Pancreas (tissue), 10 donors: ENCODE measurements around the gene SRRM2. TPM values are rescaled to one million over a fixed set of nuclear protein-coding genes. Genes with fewer than 3 reads are reported as not detected.

Experiments used
- ATAC-seq, 4 donors: fragments of 200-7000 bp; cut with Tn5 transposase; one replicate each; pipeline versions ENCODE4 v1.8.0 to v1.9.1; 2020; ENCODE audit warnings: mild to moderate bottlenecking in 4 of 4, moderate library complexity in 4 of 4
- DNase-seq, 6 donors: peaks; one replicate each; pipeline ENCODE4 v3.0.0-alpha.2; 2020
- FAIRE-seq: peaks from 2 replicates; lab custom pipeline; 2012; peaks lifted over from hg19 to GRCh38; lab: Jason Lieb, UNC
- H3K27ac ChIP-seq, 4 donors: fragments of 200-600 bp; sonication (generic); 1 replicate in 3 of 4; 2 replicates in 1 of 4; pipeline versions ENCODE4 v1.5.0 to v1.8.0; 2020
- H3K27me3 ChIP-seq, 4 donors: fragments of 200-600 bp; one replicate each; pipeline ENCODE4 v1.8.0; 2021
- H3K36me3 ChIP-seq, 3 donors: fragments of 200-600 bp; sonication (generic) in 1 of 3; one replicate each; pipeline versions ENCODE4 v1.5.0 to v1.8.0; 2020 to 2021
- H3K4me1 ChIP-seq, 3 donors: fragments of 200-600 bp; one replicate each; pipeline ENCODE4 v1.8.0; 2021
- H3K4me3 ChIP-seq, 4 donors: fragments of 200-600 bp; sonication (generic) in 2 of 4; one replicate each; pipeline versions ENCODE4 v1.5.0 to v1.8.0; 2020 to 2021
- H3K9me3 ChIP-seq, 4 donors: fragments of 200-600 bp; one replicate each; pipeline ENCODE4 v1.8.0; 2021
- WGBS, 2 donors: extraction: QIAGEN DNeasy Blood & Tissue Kit; methylation state at CpG; one replicate each; pipeline ENCODE4 v1.1.7; 2013; 5-methylcytosine and 5-hydroxymethylcytosine counted together
- intact Hi-C, 3 donors: fragments of 100-400 bp; cut with DNase I; formaldehyde crosslinking; loops; one replicate each; pipeline versions ENCODE4 v1.11.1 to v1.14.2; 2022
- polyA plus RNA-seq, 2 donors: library from polyadenylated mRNA; stranded (reverse); fragments of 200-250 nt; gene quantifications; one replicate each; pipeline ENCODE4 v1.2.3, GENCODE V29; 2013
- total RNA-seq, 6 donors: library from RNA; stranded (reverse); fragmentation: NEBNext Ultra II Directional in 4 of 6; extraction: Animal tissue kit (Norgen Biotek cat#: 25700) in 4 of 6; gene quantifications; one replicate each; pipeline versions ENCODE4 v1.2.1 to v1.2.4, GENCODE V29; 2021 to 2023
- TF ChIP-seq, protein P1 (sequence below), 4 donors: fragments of 200-600 bp; sonication (generic) in 3 of 4; IDR thresholded peaks; one replicate each; pipeline versions ENCODE4 v1.5.0 to v1.8.0; 2021; ENCODE audit warnings: antibody characterized with exemption in 4 of 4
- donor health status: healthy with polysubstance abuse.
- donor health status: DM: no; HTN: no; CAD: no; lungs with moderate emphysema.
- donor health status: DM: no; HTN: no; CAD: no.
- donor health status: control.
- donor health status: control.
- donor health status: Bipolar disorder and iron deficiency.
- donor health status: DM: yes; HTN: yes; CAD: no.
- donor health status: DM: no; HTN: no; CAD: no.
- donor health status: DM: no; HTN: no; CAD: no.
- donor health status: DM: yes; HTN: yes; CAD: no.

Gene SRRM2
- total and polyA plus RNA-seq, 8 donors, result 244 to 1,932 (median 380) TPM

DNA sequence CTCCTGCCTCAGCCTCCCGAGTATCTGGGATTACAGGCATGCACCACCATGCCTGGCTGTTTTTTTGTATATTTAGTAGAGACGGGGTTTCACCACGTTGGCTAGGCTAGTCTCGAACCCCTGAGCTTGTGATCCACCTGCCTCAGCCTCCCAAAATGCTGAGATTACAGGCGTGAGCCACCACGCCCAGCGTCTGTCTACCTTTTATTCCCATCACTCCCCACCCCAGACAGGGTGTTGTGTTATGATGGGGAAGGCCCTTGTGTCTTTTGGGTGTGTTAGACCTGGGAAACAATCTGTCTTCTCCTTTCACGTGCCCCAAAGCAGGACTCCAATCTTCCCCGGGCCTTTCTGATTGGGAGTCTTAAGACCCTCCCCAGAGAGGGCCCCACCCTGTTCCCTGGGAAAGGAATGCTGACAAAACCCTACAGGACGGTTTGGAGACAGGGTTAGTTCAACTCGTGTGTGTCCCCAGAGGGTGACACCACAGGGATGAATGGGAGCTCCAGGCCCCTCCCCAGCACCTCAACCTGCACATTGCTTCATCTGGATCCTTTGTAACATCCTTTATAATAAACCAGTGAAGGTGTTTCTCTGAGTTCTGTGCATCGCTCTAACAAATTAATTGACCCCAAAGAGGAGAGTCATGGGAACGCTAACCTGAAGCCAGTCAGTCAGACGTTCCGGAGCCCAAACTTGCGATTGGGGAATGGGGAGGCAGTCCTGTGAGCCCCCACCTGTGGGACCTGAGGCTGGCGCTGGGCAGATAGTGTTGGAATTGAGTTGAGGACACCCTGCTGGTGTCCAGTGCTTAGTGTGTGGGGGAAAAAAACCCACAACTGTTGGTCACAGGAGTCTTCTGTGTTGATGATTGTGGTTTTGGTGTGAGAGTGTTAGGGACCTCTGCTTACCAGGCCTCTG lies 27.8 kb downstream of the SRRM2 start:
- H3K27me3 ChIP-seq, result no peaks in the 10 kb centered on the region
- DNase-seq (peak in 1 of 6 donors; percentile 20), ATAC-seq (no peak), FAIRE-seq (no peak)
- no peaks in the 10 kb centered on the region for H3K36me3 ChIP-seq
- no peak overlapping the region for H3K4me3 ChIP-seq
- no peak overlapping the region for H3K27ac ChIP-seq
- TF ChIP-seq, protein P1, sequence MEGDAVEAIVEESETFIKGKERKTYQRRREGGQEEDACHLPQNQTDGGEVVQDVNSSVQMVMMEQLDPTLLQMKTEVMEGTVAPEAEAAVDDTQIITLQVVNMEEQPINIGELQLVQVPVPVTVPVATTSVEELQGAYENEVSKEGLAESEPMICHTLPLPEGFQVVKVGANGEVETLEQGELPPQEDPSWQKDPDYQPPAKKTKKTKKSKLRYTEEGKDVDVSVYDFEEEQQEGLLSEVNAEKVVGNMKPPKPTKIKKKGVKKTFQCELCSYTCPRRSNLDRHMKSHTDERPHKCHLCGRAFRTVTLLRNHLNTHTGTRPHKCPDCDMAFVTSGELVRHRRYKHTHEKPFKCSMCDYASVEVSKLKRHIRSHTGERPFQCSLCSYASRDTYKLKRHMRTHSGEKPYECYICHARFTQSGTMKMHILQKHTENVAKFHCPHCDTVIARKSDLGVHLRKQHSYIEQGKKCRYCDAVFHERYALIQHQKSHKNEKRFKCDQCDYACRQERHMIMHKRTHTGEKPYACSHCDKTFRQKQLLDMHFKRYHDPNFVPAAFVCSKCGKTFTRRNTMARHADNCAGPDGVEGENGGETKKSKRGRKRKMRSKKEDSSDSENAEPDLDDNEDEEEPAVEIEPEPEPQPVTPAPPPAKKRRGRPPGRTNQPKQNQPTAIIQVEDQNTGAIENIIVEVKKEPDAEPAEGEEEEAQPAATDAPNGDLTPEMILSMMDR (IDR thresholded peaks at IDR 0.05), result no peak
- 62 to 65% methylated on average over 17 of the region's 17 CpGs for WGBS, 2 donors
- H3K9me3 ChIP-seq, result no peaks in the 10 kb centered on the region
- intact Hi-C loops, result no loop called here
- peaks cover 8 to 18% (median 8%) of the 10 kb centered on the region in 3 donors for H3K4me1 ChIP-seq

DNA sequence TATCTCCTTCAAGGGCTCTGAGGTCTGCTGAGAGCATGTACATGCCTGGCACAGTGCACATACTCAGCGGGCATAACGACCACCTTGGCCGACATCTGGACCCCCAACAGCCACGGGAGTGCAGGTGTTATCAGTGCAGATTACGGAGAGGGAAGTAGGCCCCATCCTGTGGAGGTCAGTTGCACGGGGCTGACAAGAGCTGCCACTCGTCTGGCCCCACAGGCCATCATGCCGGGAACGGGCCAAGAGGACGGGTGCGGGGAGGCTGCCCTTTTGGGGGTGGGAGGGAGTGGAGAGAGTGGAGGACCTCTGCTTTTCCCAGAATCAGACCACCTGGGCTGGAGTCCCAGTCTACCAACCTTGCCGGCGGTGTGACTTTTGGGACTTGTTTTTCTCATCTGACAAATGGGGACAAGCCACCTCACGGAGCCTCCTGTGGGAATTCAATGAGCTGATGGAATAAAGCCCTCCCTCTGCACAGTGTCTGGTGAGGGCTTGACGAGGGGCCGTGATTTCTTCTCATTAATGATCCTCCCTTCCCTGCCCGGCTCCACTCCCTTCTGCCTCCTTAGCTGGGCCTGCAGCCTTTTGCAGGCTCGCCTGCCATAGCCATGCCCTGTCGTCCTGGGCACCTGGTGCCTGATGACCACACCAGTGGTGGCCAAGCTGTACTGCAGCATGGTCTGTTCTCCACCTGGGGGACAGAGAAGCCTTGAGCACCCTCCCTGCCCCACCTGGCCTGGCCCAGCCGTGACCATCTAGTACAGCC lies 30.3 kb downstream of the SRRM2 start:
- DNase-seq (peak in 2 of 6 donors; percentile 12 to 52), ATAC-seq (no peak), FAIRE-seq (no peak)
- peaks cover 0 to 7% (median 0%) of the 10 kb centered on the region in 3 donors for H3K4me1 ChIP-seq
- no peak overlapping the region for H3K4me3 ChIP-seq
- no peaks in the 10 kb centered on the region for H3K27me3 ChIP-seq
- no peak overlapping the region for H3K27ac ChIP-seq
- TF ChIP-seq, protein P1 (IDR thresholded peaks at IDR 0.05), result no peak
- H3K36me3 ChIP-seq, result no peaks in the 10 kb centered on the region
- 79 to 83% methylated on average over 20 of the region's 20 CpGs for WGBS, 2 donors
- H3K9me3 ChIP-seq, result no peaks in the 10 kb centered on the region
- intact Hi-C loops, result no loop called here

DNA sequence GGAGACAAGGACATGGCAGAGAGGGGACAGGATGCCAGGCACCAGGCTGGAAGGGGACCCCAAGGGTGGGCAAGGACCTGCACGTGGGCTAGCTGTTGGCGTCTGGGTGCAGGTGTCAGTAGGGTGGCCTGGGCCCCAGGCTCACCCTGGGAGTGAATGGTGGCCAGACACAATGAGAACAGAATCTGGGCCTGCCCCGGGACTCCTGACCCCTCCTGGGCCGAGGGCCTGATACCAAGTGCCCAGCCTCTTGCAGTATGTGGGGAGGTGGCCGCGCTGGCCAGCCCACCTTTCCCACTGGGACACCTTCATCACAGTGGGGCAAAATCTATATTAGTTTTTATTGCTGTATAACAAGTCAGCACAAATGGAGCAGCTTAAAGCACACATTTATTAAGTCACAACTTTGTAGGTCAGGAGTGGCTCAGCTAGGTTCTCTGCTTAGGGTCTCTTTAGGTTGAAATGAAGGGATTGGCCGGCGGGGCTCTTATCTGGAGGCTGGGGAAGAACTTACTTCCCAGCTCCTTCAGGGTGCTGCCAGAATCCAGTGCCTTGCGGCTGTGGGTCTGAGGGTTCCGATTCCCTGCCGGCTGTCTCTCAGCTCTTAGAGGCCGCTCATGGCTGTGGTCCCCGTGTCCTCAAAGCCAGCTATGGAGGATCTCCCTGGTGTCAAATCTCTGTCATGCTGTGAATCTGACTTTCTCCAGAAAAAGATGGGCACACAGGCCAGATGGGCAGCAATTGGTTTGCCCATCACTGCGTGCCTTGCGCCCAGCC lies 31.3 kb downstream of the SRRM2 start:
- intact Hi-C loops, result no loop called here
- Histone ChIP-seq H3K4me1 (peaks cover 0 to under 1% (median 0%) of the 10 kb centered on the region in 3 donors), H3K27me3 (no peaks in the 10 kb centered on the region), H3K4me3 (no peak overlapping the region), H3K36me3 (no peaks in the 10 kb centered on the region), H3K27ac (no peak overlapping the region), H3K9me3 (no peaks in the 10 kb centered on the region)
- FAIRE-seq, result no peak
- WGBS, 2 donors, result 86 to 89% methylated on average over 15 of the region's 15 CpGs
- TF ChIP-seq, protein P1 (IDR thresholded peaks at IDR 0.05), result no peak
- ATAC-seq, result no peak
- peak in 1 of 6 donors; percentile 38 for DNase-seq

DNA sequence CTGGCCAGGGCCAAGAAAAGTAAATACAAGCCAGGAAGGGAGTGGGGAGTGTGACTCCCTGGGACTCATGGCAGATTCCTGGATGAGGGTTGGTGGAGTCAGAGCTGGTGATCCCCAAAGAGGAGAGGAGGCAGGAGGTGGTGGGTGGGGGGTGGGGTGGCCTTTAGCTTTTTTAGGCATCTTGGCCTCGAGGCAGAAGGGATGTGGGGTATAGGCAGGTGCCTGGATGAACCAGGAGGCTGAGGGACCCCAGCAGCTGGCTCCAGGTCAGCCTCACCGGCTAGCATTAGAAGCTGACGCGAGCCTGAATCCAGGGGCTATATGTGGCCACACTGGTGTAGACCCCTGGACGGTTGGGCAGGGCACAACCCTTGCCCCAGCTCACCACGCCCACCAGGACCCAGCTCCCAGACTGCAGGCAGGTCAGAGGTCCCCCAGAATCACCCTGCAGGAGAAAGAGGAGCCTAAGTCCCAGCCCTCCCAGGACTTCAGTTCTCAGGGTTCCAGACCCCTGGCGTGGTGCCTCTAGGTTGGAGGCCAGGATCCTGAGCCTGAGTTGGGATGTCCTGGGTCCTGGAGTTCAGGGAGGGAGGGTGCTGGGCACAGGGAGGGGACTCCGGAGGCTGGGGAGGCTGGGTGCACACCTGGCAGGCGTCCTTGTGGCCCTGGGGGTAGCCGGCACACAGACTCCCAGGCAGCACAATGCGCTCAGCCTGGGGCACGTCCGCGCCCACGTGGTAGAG lies 32.1 kb downstream of the SRRM2 start:
- H3K27me3 ChIP-seq, result no peaks in the 10 kb centered on the region
- peak in 3 of 4 donors; percentile 25 to 28 (median 27) for ATAC-seq

More for the DNA sequence above, 32.1 kb downstream of the SRRM2 start:
- H3K4me3 ChIP-seq, result peak overlapping the region in 2 of 4 donors; percentile 28 to 42
- TF ChIP-seq, protein P1 (IDR thresholded peaks at IDR 0.05), result no peak
- 49 to 51% methylated on average over 15 of the region's 15 CpGs for WGBS, 2 donors
- H3K27ac ChIP-seq, result no peak overlapping the region
- DNase-seq, result peak in 3 of 6 donors; percentile 14 to 41 (median 14)
- no peaks in the 10 kb centered on the region for H3K4me1 ChIP-seq
- no peaks in the 10 kb centered on the region for H3K36me3 ChIP-seq
- FAIRE-seq, result no peak
- intact Hi-C loops, result no loop called here
- no peaks in the 10 kb centered on the region for H3K9me3 ChIP-seq
